ENCODE data around the gene TBC1D8. TPM values are rescaled to one million over a fixed set of nuclear protein-coding genes. Genes with fewer than 3 reads are reported as not detected.

TBC1D8 gene
- total and polyA plus RNA-seq, 9 of the 15 experiments (the other 6 are each of a cell fraction or from before 2014, with no cell fraction given), result 0.36 to 1.3 (median 0.82) TPM

DNA sequence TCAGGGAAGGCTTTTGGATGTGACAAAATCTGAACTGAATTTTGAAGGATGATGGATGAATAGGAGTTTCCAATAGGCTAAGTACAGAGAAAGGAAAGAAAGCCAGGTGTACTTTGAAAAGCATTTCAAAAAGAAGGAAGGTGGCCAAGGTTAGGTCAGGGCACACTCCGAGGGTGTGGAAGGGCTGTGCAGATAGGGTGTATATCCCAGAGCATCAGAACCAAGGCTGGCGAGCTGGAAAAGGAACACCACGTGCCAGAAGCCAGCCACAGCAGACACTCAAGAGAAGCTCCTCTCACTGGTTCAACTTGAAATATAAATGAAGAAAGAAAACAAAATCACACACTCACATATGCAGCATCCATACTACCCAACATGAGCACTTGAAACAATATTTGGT is 98.1 kb downstream of the TBC1D8 start:
- POLR2A ChIA-PET, result no interaction called here
- no peak for DNase-seq (ENCODE audit: extremely low read depth in 1 of 4, low spot score in 3 of 4)
- Histone ChIP-seq H3K27ac (ENCODE audit: extremely low read depth, low read depth, low read length) (no peak overlapping the region), H4K20me1 (replicated peaks; ENCODE audit: control insufficient read depth, insufficient read depth, low read length) (no peaks in the 10 kb centered on the region), H3K4me2 (ENCODE audit: insufficient read depth, low read length) (no peak overlapping the region), H3K79me2 (ENCODE audit: control insufficient read depth, insufficient read depth, low read length) (no peaks in the 10 kb centered on the region), H3K9ac (ENCODE audit: insufficient read depth in 1 of 2, low read depth in 2 of 2, low read length in 2 of 2) (no peak overlapping the region), H3K9me1 (ENCODE audit: control insufficient read depth, insufficient read depth, low read length) (no peaks in the 10 kb centered on the region), H3K4me3 (no peak overlapping the region), H3K27me3 (ENCODE audit: control insufficient read depth in 2 of 2, insufficient read depth in 2 of 2, low read length in 2 of 2) (peaks cover 10 to 35% of the 10 kb centered on the region in 2 experiments), H2AFZ (ENCODE audit: low read depth, low read length) (no peak overlapping the region), H3K4me1 (replicated peaks in 1 of 2; ENCODE audit: control insufficient read depth in 2 of 2, insufficient read depth in 2 of 2, low read length in 2 of 2) (no peaks in the 10 kb centered on the region), H3K36me3 (ENCODE audit: control insufficient read depth, insufficient read depth, low read length) (no peaks in the 10 kb centered on the region), H3K9me3 (replicated peaks; ENCODE audit: control insufficient read depth, insufficient read depth, low read depth, low read length) (no peaks in the 10 kb centered on the region)
- BruUV-seq (replicated peaks), result no TSS peak
- no peak for TF ChIP-seq ZBTB17 (CRISPR knock-in tag; IDR thresholded peaks at IDR 0.05)
- no peak for TF ChIP-seq ZNF140 (CRISPR knock-in tag; IDR thresholded peaks at IDR 0.05)
- TF ChIP-seq LARP7 (IDR thresholded peaks at IDR 0.05), result no peak
- TF ChIP-seq ZNF766 (CRISPR knock-in tag; conservative IDR thresholded peaks at IDR 0.05), result no peak
- TF ChIP-seq, protein P1, sequence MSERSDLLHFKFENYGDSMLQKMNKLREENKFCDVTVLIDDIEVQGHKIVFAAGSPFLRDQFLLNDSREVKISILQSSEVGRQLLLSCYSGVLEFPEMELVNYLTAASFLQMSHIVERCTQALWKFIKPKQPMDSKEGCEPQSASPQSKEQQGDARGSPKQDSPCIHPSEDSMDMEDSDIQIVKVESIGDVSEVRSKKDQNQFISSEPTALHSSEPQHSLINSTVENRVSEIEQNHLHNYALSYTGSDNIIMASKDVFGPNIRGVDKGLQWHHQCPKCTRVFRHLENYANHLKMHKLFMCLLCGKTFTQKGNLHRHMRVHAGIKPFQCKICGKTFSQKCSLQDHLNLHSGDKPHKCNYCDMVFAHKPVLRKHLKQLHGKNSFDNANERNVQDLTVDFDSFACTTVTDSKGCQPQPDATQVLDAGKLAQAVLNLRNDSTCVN (CRISPR knock-in tag; IDR thresholded peaks at IDR 0.05), result no peak
- ATAC-seq, result no peak
- 0% methylated on average over 3 of the region's 3 CpGs for WGBS (ENCODE audit: insufficient coverage, low coverage, missing lambda C conversion rate)
- intact Hi-C loops (cut with micrococcal nuclease) (no loop called here), in situ Hi-C loops (cut with MboI) (no loop called here)
- FAIRE-seq, result no peak
- CTCF ChIA-PET (ENCODE audit: low intra/inter-chr PET ratio), result no interaction called here

GRCh38 chr2:101052147-101052546 is 99.0 kb downstream of the TBC1D8 start:
- Histone ChIP-seq H3K9ac (ENCODE audit: insufficient read depth in 1 of 2, low read depth in 2 of 2, low read length in 2 of 2) (no peak overlapping the region), H3K9me1 (ENCODE audit: control insufficient read depth, insufficient read depth, low read length) (no peaks in the 10 kb centered on the region), H3K4me3 (no peak overlapping the region), H2AFZ (ENCODE audit: low read depth, low read length) (no peak overlapping the region), H4K20me1 (replicated peaks; ENCODE audit: control insufficient read depth, insufficient read depth, low read length) (no peaks in the 10 kb centered on the region), H3K4me2 (ENCODE audit: insufficient read depth, low read length) (no peak overlapping the region), H3K27ac (ENCODE audit: extremely low read depth, low read depth, low read length) (no peak overlapping the region), H3K27me3 (ENCODE audit: control insufficient read depth in 2 of 2, insufficient read depth in 2 of 2, low read length in 2 of 2) (peaks cover 10 to 44% of the 10 kb centered on the region in 2 experiments), H3K36me3 (ENCODE audit: control insufficient read depth, insufficient read depth, low read length) (no peaks in the 10 kb centered on the region), H3K79me2 (ENCODE audit: control insufficient read depth, insufficient read depth, low read length) (no peaks in the 10 kb centered on the region), H3K4me1 (replicated peaks in 1 of 2; ENCODE audit: control insufficient read depth in 2 of 2, insufficient read depth in 2 of 2, low read length in 2 of 2) (no peaks in the 10 kb centered on the region), H3K9me3 (replicated peaks; ENCODE audit: control insufficient read depth, insufficient read depth, low read depth, low read length) (no peaks in the 10 kb centered on the region)
- BruUV-seq (replicated peaks), result no TSS peak
- 3% methylated on average over 2 of the region's 5 CpGs for WGBS (ENCODE audit: insufficient coverage, low coverage, missing lambda C conversion rate)
- intact Hi-C loops (cut with micrococcal nuclease) (no loop called here), in situ Hi-C loops (cut with MboI) (no loop called here)
- no peak for ATAC-seq
- no peak for FAIRE-seq
- ChIA-PET CTCF (ENCODE audit: low intra/inter-chr PET ratio) (no interaction called here), POLR2A (no interaction called here)
- DNase-seq (ENCODE audit: extremely low read depth in 1 of 4, low spot score in 3 of 4), result no peak
- TF ChIP-seq TAF9B (IDR thresholded peaks at IDR 0.05; ENCODE audit: partially characterized antibody) (no peak), DMBX1 (CRISPR knock-in tag; IDR thresholded peaks at IDR 0.05; ENCODE audit: borderline replicate concordance) (no peak), BACH1 (tag; IDR thresholded peaks at IDR 0.05) (no peak), ZNF668 (CRISPR knock-in tag; IDR thresholded peaks at IDR 0.05) (no peak), SMAD1 (IDR thresholded peaks at IDR 0.05; ENCODE audit: low read depth, low read length, partially characterized antibody) (no peak), DIDO1 (tag; IDR thresholded peaks at IDR 0.05; ENCODE audit: low read depth) (no peak), ZC3H8 (IDR thresholded peaks at IDR 0.05) (no peak), POLR2B (IDR thresholded peaks at IDR 0.05; ENCODE audit: low read depth, partially characterized antibody) (no peak), CXXC5 (CRISPR knock-in tag; IDR thresholded peaks at IDR 0.05) (no peak), RBM14 (IDR thresholded peaks at IDR 0.05; ENCODE audit: borderline replicate concordance, insufficient read depth, low read depth, low read length) (no peak), MCM7 (IDR thresholded peaks at IDR 0.05) (no peak), SMARCB1 (IDR thresholded peaks at IDR 0.05; ENCODE audit: insufficient read length, low read depth) (no peak)
- TF ChIP-seq, protein P2, sequence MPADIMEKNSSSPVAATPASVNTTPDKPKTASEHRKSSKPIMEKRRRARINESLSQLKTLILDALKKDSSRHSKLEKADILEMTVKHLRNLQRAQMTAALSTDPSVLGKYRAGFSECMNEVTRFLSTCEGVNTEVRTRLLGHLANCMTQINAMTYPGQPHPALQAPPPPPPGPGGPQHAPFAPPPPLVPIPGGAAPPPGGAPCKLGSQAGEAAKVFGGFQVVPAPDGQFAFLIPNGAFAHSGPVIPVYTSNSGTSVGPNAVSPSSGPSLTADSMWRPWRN (IDR thresholded peaks at IDR 0.05; ENCODE audit: low read depth), result no peak

All from K562 (cell line).